ENCODE results near the gene PIGU.
A peak's percentile ranks its signal among the peaks of the same experiment; 100 is the strongest.
"Not testable (repeated sequence)": the region's sequence is repeated elsewhere in the genome, so short reads cannot be mapped to it uniquely, and the experiment has no call there.

The PIGU gene

DNA sequence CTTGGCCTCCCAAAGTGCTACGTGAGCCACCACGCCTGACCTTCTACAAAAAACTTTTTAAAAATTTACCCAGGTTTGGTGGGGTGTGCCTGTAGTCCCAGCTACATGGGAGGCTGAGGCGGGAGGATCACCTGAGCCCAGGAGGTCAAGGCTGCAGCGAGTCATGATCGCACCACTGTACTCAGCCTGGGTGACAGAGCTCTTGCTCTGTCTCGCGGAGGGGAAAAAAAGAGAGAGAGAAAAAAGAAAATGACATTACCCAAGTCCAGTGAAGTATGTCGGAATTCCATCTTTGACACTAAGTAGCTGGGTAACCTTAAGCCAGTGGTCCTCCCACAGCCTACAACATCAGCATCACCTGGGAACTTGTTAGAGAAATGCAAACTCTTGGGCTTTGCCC lies 137.1 kb downstream of the PIGU start:
- no peak for DNase-seq (ENCODE audit: insufficient read length, low spot score)
- no peak for FAIRE-seq

DNA sequence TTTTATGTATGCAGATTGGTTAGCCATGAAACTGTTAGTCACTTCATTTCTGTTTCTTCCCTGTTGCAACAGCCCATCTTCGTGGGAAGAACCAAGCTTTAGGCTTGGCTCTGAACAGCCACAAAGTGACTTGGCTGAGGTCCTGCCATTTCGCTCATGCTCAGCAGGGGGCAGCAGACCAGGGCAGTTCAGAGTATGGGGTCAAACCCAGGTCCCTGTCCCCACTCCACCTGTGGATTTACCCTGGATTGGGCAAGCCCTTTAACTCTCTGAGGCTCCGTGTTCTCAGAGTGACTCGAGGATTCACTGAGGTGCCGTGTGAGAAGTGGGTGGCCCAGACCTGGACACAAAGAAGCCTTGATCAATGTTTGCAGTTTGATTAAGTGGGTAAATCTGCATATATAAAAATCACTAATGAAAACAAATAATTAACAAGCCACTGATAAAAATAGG lies 138.2 kb downstream of the PIGU start:
- FAIRE-seq (peak; percentile 8), DNase-seq (ENCODE audit: insufficient read length, low spot score) (peak; percentile 54)

DNA sequence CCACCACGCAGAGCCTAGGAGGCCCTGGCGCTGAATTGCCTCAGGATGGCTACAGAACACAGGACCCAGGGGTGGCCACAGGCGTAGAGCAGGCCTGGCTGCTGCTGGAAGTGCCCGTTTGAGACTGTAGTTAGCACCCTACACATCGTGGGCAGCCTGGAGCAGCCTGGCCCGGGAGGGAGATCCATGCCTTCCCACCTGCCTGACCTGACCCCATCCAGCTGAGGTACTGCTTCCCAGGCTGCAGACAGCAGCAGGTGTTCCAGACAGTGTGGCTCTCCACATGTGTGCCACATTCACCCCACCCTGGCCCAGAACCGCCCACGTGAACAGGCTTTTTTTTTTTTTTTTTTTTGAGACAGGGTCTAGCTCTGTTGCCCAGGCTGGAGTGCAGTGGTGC lies 139.2 kb downstream of the PIGU start:
- no peak for FAIRE-seq
- DNase-seq (ENCODE audit: insufficient read length, low spot score) = no peak

DNA sequence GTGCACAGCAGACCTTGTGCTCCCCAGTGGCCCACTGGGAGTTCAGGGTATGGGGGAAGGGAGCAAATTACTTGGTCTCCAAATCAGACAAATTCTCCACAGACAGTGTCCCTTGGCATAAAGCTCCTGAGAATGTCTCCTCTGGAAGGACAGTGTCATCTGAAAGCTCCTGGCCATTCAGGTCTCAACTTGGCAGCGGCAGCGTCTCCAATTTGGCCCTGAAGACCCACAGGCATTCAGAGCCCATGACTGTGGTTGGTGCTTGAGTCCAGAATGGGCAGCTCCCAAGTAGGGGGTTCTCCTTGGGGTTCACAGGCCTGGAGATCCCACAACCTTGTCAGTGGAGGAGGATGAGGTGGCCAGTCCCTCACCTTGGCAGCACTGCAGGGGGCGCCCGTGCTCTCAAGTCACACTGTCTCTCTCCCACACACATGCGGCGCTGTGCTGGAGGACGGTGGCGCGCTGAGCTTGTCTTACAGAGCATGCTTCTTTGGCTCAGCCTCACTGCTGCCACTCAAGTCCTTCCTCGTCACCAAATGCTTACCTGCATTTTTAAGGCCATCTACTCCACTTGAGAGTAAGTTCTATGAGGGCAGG lies 140.0 kb downstream of the PIGU start:
- no peak for FAIRE-seq
- no peak for DNase-seq (ENCODE audit: insufficient read length, low spot score)

DNA sequence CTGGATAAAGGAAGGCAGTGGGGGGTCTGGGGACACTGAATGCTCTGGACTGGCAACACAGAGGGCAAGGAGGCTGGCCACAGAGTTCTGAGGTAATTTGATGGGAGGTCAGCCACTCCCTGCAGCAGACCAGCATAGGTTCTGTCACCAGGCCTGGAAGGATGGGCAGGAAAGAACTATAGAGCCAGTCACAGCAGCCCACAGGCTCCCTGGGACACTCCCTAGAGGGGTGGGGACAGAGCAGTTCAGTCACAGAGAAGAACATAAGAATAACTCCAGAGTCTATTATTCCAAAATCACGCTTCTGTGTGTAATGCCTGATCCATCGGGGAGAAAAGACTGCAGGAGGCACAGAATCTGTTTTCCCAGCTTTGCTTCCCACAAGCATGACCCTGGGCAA lies 141.0 kb downstream of the PIGU start:
- FAIRE-seq = no peak
- no peak for DNase-seq (ENCODE audit: insufficient read length, low spot score)

DNA sequence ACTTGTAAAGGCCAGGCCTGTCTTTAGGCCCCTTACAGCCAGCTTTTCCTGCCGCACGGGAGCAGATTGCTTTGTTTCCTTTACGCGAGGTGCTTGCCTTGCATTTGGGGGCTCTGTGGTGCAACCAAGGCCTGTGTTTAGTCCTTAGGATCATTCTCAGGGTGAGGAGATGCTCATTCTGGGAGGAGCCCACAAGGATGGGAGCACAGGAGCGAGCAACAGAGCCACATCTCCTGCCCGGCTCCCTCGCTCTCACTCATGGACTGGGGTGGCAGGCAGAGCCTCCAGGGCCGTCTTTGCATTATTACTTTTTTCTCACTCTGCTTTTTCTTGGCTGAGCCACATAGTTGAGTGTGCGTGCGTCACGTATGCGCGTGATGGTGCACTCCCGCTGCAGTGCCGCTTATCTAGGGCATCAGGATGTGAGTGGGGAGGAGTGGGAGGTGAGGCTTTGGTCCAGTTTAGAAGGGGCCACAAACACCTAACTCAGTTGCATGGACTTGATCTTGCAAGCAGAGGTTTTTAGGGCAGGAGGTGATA lies 141.5 kb downstream of the PIGU start:
- FAIRE-seq = no peak

DNA sequence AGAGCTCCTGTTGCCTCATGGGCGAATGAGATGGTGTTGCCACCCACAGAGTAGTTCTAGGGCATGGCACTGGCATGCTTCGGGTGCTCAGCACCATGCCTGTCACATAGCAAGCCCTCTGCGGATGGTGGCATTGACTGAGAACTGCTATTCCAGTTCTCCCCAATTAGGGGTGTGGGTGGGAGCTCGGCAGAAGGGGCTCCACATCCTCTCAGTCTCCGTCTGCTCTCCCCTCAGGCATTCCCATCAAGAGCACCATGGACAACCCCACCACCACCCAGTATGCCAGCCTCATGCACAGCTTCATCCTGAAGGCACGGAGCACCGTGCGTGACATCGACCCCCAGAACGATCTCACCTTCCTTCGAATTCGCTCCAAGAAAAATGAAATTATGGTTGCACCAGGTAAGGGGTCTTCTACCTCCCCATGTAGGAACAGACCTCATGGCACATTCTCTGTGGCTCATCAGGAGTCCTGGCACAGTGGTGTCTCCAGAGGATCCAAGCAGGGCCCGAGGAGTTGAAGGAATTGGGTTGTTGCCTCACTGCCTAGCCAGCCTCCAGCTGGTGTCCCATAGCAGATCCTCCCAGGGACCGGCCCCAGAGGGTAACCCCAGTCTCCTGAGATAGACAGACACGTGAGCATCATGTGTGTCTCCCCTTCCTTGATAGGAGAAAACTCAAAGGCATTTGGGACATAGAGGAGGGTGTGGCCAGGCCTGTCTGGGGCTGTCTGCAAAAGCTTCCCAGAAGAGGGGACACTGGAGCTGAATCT lies 142.3 kb downstream of the PIGU start:
- DNase-seq (ENCODE audit: insufficient read length, low spot score) = no peak
- no peak for FAIRE-seq

More for the DNA sequence above, 141.5 kb downstream of the PIGU start:
- no peak for DNase-seq (ENCODE audit: insufficient read length, low spot score)

DNA sequence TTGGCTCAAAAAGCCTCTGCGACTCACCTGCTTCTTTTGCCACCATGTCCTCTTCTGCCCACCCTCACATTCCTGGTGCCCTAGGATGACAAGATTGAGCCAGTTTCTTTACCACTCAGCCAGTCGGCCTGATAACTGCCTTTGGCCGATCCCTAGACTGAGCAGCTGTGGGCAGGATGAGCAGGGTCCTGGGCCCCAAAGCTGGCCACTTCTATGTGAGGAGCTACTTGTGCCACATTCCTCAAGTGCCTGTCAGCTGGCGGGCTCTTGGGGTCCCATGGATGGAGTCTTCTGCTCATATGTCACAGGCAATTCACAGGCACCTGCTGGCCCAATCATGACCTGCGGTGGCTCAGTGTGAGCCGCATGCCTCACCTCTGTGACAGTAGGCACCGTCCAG lies 144.1 kb downstream of the PIGU start:
- FAIRE-seq (no peak), DNase-seq (ENCODE audit: insufficient read length, low spot score) (no peak)

DNA sequence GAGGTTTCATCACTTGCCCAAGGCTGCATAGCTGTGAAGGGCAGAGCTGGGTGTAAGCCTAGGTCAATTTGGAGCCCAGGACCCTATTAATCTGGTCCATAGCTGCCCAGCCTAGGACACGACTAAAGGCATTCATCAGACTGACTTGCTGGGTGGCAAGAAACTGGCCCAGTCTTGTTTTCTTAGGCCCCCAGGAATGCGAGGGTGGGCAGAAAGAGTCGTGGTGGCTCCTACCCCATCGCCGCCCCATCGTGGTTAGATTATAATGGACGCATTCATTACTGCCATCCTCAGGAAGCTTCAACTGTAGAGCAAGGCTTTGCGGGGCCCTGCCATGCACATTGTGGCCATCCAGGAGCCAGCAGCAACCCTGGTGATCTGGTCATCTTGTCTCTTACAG lies 144.6 kb downstream of the PIGU start:
- no peak for DNase-seq (ENCODE audit: insufficient read length, low spot score)
- no peak for FAIRE-seq

DNA sequence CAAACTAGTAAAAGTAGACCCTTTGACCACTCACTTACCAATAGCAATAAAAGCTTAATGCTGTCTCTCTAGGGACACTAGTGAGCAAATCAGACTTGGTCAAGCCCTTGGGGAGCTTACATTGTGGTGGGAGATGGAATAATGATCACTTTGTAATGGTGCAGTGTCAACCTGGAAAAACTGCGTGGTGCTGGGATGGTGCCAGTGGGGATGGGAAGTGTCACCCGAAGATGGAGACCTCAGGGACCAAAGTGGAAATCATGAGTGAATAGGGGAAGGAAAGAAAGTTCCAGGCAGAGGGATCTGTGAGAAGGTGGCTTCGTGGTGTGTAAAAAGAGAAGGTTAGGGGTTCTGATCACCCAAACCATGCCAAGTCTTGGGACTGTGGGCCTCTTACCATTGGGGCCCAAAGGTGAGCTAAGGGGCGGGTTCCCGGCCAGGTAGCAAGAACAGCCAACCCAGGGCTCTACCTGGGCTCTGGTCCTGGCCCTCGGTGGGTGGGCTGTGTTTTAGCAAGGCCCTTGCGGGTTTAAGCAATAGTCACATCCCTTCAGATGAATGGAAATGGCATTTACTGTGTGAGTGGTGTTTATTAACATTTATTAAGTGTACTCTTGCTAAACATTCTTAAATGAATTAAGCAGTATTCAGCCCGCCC lies 145.2 kb downstream of the PIGU start:
- no peak for DNase-seq (ENCODE audit: insufficient read length, low spot score)
- FAIRE-seq = no peak

DNA sequence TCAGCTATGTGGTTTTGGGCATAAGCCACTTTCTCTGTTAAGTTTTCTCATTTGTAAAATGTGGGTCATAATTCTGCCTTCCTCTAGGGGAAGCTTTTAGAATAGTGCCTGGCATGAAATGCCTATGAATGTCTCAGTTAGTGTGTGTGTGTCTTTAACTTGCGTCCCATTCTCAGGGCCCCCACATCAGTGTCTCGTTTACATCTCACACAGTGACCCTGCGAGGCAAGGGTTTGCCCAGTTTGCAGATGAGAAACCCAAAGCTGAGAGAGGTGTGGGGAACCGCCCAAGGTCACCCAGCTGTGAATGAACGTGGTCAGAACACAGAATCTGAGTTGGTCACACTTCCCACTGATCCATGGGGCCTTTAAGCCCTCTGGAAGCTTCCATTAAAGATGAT lies 146.6 kb downstream of the PIGU start:
- FAIRE-seq (no peak), DNase-seq (ENCODE audit: insufficient read length, low spot score) (no peak)

DNA sequence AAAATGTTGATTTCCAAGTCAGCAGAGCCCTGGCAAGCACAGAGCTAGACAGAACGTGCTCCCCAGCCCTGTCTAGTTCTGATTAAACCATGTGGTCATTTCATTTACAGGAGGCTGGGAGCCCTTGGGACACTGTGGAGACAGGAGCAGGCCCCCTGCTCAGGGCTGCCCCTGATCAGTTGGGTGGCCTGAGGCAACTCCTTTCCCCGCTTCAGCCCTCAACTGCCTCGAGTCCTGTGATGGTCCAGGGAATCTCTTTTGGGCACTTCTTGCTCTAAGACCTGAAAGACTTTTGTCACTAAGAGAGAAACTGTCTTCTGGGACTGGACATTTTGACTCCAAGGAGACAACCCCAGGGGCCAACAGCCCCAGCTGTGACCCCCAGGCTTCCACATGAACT lies 147.2 kb downstream of the PIGU start:
- FAIRE-seq (no peak), DNase-seq (ENCODE audit: insufficient read length, low spot score) (no peak)

DNA sequence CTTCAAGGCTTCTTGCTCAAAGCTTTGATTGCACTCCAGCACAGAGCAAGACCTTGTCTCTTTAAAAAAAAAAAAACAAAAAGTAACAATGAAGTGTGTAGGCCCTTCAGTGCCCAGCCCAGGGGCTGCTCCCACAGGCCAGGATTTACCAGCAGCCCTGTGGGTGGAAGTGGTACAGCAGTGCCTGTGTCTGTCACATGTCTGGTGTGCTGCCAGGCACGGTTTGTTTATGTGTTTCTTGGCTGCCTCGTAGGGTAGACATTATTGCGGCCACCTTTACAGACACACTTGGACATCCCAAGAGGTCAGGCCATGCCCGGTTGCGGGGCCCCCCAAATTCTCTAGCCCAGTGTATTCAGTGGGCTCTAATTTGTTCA lies 148.0 kb downstream of the PIGU start:
- DNase-seq (ENCODE audit: insufficient read length, low spot score) (no peak), FAIRE-seq (no peak)

DNA sequence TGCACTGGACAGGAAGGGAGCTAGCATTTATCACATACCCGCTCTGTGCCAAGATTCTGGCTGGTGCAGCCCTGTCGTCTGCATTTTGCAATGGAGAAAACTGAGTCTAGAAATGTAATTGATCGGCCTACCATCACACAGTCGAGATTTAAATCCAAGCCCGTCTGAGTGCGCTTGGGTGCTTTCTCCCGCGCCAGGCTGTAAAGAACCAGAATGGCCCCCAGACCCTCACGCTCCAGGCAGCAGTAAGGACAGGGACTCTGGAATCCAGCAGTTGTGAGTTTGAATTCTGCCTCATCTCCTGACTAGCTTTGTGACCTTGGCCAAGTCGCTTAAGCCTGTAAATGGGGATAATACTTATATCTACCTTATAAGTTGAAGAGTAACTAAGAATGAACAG lies 149.9 kb downstream of the PIGU start:
- FAIRE-seq = no peak
- DNase-seq (ENCODE audit: insufficient read length, low spot score) = no peak

DNA sequence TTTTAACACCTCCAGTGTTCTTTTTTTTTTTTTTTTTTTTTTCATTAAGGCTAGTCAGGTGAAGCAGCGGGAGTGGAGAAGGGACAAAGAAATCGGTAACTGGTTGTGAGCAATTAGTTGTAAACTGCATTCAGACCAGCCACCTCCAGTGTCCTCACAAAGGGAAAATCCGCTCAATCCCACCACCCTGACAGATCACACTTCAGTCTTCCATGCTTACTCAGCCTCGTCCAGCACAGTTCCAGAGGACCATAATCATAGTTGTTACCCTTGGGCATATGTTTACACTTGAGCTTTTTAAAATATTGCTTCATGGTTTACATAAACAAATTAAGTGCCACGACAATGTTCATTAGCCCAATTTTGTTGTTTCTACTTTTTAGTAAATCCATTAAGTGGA lies 150.4 kb downstream of the PIGU start:
- DNase-seq (ENCODE audit: insufficient read length, low spot score) = no peak
- no peak for FAIRE-seq

DNA sequence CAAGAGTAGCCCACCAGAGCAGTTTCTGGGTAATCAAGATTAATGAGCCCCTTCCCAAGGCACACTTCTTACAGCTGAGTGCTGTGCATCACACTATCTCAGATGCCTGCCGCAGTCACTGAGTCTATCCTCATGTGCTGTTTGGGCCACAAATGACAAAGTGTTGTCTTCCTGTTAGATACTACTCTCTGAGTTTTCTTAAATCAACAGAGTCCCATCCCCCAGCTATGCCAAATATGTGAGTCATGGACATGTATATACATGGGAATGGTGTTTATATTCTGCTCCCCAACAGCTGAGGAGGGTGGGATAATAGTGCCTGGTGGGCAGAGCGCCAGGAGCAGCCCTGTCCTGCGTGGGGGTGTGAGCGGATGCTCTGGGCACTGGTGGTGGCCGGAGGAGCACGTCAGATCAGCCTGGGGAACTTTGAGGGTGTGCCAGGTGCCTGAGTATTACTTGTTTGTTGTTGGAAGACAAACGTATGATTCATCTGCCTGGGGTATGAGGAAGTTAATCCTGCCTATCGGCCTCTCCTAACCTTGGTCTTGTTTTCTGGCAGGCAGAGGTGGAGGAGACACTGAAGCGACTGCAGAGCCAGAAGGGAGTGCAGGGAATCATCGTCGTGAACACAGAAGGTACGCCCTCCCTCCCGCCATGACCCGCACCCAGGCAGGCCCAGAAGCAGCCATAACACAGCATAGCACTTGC lies 151.0 kb downstream of the PIGU start:
- no peak for FAIRE-seq

DNA sequence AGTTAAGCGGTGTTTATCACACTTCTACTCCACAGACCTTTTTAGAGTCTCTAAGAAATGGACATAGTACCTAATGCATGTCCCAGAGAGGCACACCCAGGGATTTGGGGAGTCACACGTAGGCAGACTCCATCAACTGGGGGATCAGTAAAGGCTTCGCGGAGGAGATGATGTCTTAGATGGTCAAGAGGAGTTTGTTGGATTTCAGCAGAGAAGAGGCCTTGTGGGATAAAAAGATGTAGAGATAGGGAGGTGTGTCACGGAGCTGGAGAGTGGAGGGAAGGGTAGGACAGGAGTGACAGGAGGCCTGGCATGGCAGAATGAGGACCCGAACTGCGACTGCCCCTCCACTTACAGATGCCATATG lies 151.6 kb downstream of the PIGU start:
- FAIRE-seq = no peak
- DNase-seq (ENCODE audit: insufficient read length, low spot score) = no peak

More for the DNA sequence above, 151.0 kb downstream of the PIGU start:
- DNase-seq (ENCODE audit: insufficient read length, low spot score) = no peak

DNA sequence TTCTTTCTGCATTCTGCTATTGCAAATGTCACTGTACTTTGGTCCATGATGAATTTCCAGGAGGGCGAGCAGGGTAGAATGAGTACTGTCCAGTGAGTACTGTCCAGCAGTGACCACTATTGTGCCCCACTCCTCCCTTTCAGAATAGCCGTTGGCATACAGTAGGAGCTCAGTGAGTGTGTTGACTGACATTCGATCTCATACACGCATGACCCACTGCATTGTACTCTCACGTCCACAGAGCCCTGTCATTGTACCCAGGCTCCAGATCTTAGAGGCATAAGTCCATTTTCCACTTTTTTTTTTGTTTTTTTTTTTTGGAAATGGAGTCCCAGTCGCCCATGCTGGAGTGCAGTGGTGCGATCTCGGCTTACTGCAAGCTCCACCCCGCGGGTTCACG lies 152.5 kb downstream of the PIGU start:
- DNase-seq (ENCODE audit: insufficient read length, low spot score) (no peak), FAIRE-seq (no peak)

DNA sequence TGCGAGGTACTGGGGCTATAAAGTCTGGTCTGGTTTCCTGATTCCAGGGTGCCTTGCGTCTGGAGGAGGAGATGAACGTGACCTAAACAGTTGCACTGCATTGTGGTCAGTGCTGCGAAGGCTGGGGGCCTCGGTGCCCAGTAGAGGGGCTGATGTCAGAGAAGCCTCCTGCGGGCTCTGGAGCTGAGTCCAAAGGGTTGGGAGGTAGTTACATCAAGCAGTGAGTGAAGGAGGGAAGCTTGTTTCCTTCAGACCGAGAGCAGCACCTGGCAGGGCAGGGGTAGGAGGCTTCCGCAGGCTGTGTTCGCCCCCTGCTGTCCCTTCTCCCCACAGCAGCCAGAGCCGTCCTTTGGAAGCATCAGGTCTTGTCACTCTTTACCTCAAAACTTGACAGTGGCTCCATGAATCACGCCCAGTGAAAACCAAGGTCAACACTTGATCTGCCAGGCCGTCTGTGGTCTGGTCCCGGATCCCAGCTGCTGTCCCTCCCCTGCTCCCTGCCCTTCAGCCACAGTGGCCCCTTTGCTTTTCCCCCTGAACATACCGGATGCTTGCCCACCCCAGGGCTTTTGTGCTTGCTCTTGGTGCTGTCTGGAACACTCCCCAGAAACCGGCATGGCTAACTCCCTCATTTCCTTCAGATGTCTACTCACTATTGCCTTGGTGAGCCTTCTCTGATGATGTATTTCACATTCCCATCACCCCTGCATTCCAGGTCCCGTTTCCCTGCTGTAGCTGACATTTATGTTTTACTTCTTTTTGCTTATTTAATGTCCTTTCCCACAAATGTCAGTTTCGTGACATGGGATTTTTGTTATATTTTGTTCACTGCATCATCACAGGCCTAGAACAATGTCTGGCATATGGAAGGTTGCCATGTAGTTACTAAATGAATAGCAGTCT lies 153.7 kb downstream of the PIGU start:
- FAIRE-seq = no peak
- no peak for DNase-seq (ENCODE audit: insufficient read length, low spot score)

DNA sequence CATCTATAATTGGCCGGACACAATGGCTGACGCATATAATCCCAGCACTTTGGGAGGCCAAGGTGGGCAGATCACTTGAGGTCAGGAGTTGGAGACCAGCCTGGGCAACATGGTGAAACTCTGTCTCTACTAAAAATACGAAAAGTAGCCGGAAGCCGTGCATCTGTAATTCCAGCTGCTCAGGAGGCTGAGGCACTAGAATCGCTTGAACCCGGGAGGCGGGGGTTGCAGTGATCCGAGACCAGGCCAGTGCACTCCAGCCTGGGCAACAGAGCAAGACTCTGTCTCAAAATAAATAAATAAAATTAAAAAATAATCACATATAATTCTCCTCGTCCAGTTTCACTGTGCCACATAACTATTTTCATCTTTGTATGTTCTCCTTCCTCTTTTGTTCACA lies 157.1 kb downstream of the PIGU start:
- DNase-seq (ENCODE audit: insufficient read length, low spot score); FAIRE-seq: not testable (repeated sequence)
